Endothelial cell of umbilical vein (primary cell): ENCODE results near the gene PLXNB2. TPM values are rescaled to one million over a fixed set of nuclear protein-coding genes. Genes with fewer than 3 reads are reported as not detected.

Source experiments
- BruUV-seq: library from RNA; stranded (reverse); fragments of 400-500 nt; replicated peaks from 2 replicates; lab custom pipeline; 2021; lab: Mats Ljungman, UMichigan
- CTCF ChIA-PET: fragments of 300-600, 350-600 bp; sonication (Branson Sonifier 250); formaldehyde crosslinking; loops from one replicate; lab custom pipeline; 2021; ENCODE audit warnings: antibody characterized with exemption, inconsistent platforms; lab: Charles Lee
- POLR2A ChIA-PET: fragments of 300-600, 350-600 bp; sonication (Branson Sonifier 250); formaldehyde crosslinking; loops from one replicate; lab custom pipeline; 2021; ENCODE audit warnings: antibody characterized with exemption, inconsistent platforms; lab: Charles Lee
- DNase-seq: peaks from one replicate; pipeline ENCODE4 v3.0.0-alpha.2; 2011; ENCODE audit warnings: low read depth, low spot score
- FAIRE-seq: peaks from 2 replicates; lab custom pipeline; 2011; peaks lifted over from hg19 to GRCh38; lab: Jason Lieb, UNC
- H2AFZ ChIP-seq: 2 replicates; pipeline ENCODE4 v1.6.0; 2012; ENCODE audit warnings: low read depth, low read length, control low read depth, inconsistent platforms
- H3K27ac ChIP-seq: 2 replicates; pipeline ENCODE4 v1.5.1; 2011; ENCODE audit warnings: low read depth, mild to moderate bottlenecking, control low read depth, low read length, moderate library complexity; ENCODE audit not compliant: insufficient read depth
- H3K27me3 ChIP-seq, 2 experiments: 2 replicates each; pipeline versions ENCODE4 v1.6.0 to v1.6.1; 2011; ENCODE audit warnings: low read length in 2 of 2, mixed read lengths in 1 of 2; ENCODE audit not compliant: control insufficient read depth in 2 of 2, insufficient read depth in 2 of 2
- H3K36me3 ChIP-seq, 2 experiments: 2 replicates in 1 of 2; 3 replicates in 1 of 2; pipeline ENCODE4 v1.5.1; 2011; ENCODE audit warnings: low read length in 2 of 2, mild to moderate bottlenecking in 1 of 2, moderate library complexity in 1 of 2; ENCODE audit not compliant: control insufficient read depth in 2 of 2, insufficient read depth in 2 of 2; ENCODE audit errors: extremely low read depth in 1 of 2
- H3K4me1 ChIP-seq: 3 replicates; pipeline ENCODE4 v1.5.1; 2011; ENCODE audit warnings: mild to moderate bottlenecking, low read length; ENCODE audit not compliant: control insufficient read depth, insufficient read depth; ENCODE audit errors: extremely low read depth
- H3K4me2 ChIP-seq: 2 replicates; pipeline ENCODE4 v1.6.1; 2011; ENCODE audit warnings: low read length, control low read depth, mixed read lengths; ENCODE audit not compliant: insufficient read depth
- H3K4me3 ChIP-seq, 3 experiments: fragments of 200-600 bp in 1 of 3; sonication (generic), shearing (Covaris generic) in 1 of 3; replicated peaks in 1 of 3; 2 replicates each; pipeline ENCODE4 v1.5.1; 2011 to 2016; ENCODE audit warnings: control low read depth in 3 of 3, low read length in 3 of 3, mild to moderate bottlenecking in 2 of 3, inconsistent platforms in 1 of 3, low read depth in 1 of 3, moderate library complexity in 1 of 3; ENCODE audit not compliant: insufficient read depth in 1 of 3
- H3K79me2 ChIP-seq: 2 replicates; pipeline ENCODE4 v1.6.0; 2012; ENCODE audit warnings: low read length, inconsistent platforms; ENCODE audit not compliant: control insufficient read depth, insufficient read depth
- H3K9ac ChIP-seq: replicated peaks from 2 replicates; pipeline ENCODE3; 2011; ENCODE audit warnings: low read length, control low read depth; ENCODE audit not compliant: insufficient read depth; ENCODE audit errors: extremely low read depth
- H3K9me1 ChIP-seq: replicated peaks from 3 replicates; pipeline ENCODE4 v1.6.0; 2011; ENCODE audit warnings: mild to moderate bottlenecking, low read length; ENCODE audit not compliant: control insufficient read depth, insufficient read depth; ENCODE audit errors: extremely low read depth
- H3K9me3 ChIP-seq: replicated peaks from 2 replicates; pipeline ENCODE4 v1.5.1; 2012; ENCODE audit warnings: low read length, inconsistent platforms; ENCODE audit not compliant: control insufficient read depth, insufficient read depth
- H4K20me1 ChIP-seq: replicated peaks from 2 replicates; pipeline ENCODE3; 2011; ENCODE audit warnings: mild to moderate bottlenecking, low read length; ENCODE audit not compliant: control insufficient read depth, insufficient read depth; ENCODE audit errors: extremely low read depth
- EZH2 ChIP-seq: IDR thresholded peaks from 2 replicates; pipeline ENCODE4 v1.6.1; 2012; ENCODE audit warnings: borderline replicate concordance, low read depth, mild to moderate bottlenecking, moderate library complexity, low read length, inconsistent platforms; ENCODE audit not compliant: severe bottlenecking
- FOS ChIP-seq: IDR thresholded peaks from 2 replicates; pipeline ENCODE4 v1.6.1; 2011; ENCODE audit warnings: mild to moderate bottlenecking, low read length, moderate library complexity, borderline replicate concordance; ENCODE audit not compliant: insufficient read depth
- GATA2 ChIP-seq: IDR thresholded peaks from 2 replicates; pipeline ENCODE4 v1.7.0; 2011; ENCODE audit warnings: low read depth, mild to moderate bottlenecking, moderate library complexity, mixed read lengths, low read length; ENCODE audit not compliant: insufficient read length, insufficient read depth
- MAX ChIP-seq: IDR thresholded peaks from 2 replicates; pipeline ENCODE4 v1.6.1; 2011; ENCODE audit not compliant: insufficient read depth, insufficient read length
- MYC ChIP-seq: IDR thresholded peaks from one replicate; pipeline ENCODE4 v1.6.1; 2011; ENCODE audit warnings: mild to moderate bottlenecking, low read depth, low read length
- POLR2A ChIP-seq: IDR thresholded peaks from 2 replicates; pipeline ENCODE4 v1.6.1; 2012; ENCODE audit warnings: low read depth, mild to moderate bottlenecking, control low read depth, low read length
- POLR2AphosphoS5 ChIP-seq: IDR thresholded peaks from 2 replicates; pipeline ENCODE4 v1.6.1; 2012; ENCODE audit warnings: low read depth, mild to moderate bottlenecking, control low read depth, low read length, moderate library complexity; ENCODE audit not compliant: insufficient read depth
- dilution Hi-C: fragments of 300-500 bp; cut with MboI; formaldehyde crosslinking; loops from one replicate; pipeline ENCODE4 v1.15.0; 2019; ENCODE audit warnings: low sequenced_read_pairs; ENCODE audit not compliant: extremely low pct_ligation_motif_present
- intact Hi-C: fragments of 100-400 bp; cut with micrococcal nuclease; formaldehyde crosslinking; loops from one replicate; pipeline ENCODE4 v1.10.0; 2022
- polyA plus RNA-seq, 4 experiments: library from polyadenylated mRNA; depleted of rRNA in 3 of 4; stranded (reverse) in 3 of 4; unstranded in 1 of 4; fragments of >200 nt; gene quantifications; 2 replicates each; pipeline versions ENCODE4 v1.2.1 to v1.2.3, GENCODE V29; 2011 to 2012; ENCODE audit warnings: missing spikeins in 1 of 4
- total RNA-seq: library from RNA; stranded (reverse); gene quantifications from 2 replicates; pipeline ENCODE4 v1.2.3, GENCODE V29; 2021
- TF ChIP-seq, protein P1 (sequence below), 2 donors: IDR thresholded peaks; 1 replicate in 1 of 2; 2 replicates in 1 of 2; pipeline ENCODE4 v1.5.1; 2011; ENCODE audit warnings: low read length in 2 of 2, mild to moderate bottlenecking in 2 of 2, moderate library complexity in 2 of 2, control low read depth in 1 of 2, inconsistent platforms in 1 of 2, low read depth in 1 of 2; ENCODE audit not compliant: insufficient read depth in 1 of 2; ENCODE audit errors: extremely low read depth in 1 of 2

Gene PLXNB2
- total and polyA plus RNA-seq, 2 donors (not counting 3 experiments of a cell fraction or from before 2014, with no cell fraction given): 82.3 to 139 TPM

GRCh38 chr22:50264946-50265669 lies 42.3 kb downstream of the PLXNB2 start:
- dilution Hi-C loops: no loop called here
- Histone ChIP-seq H3K4me3 (no peak overlapping the region), H4K20me1 (no peaks in the 10 kb centered on the region), H3K4me2 (no peak overlapping the region), H3K27ac (no peak overlapping the region), H3K9me3 (no peaks in the 10 kb centered on the region), H3K9ac (no peak overlapping the region), H3K27me3 (no peaks in the 10 kb centered on the region), H3K9me1 (no peaks in the 10 kb centered on the region), H2AFZ (no peak overlapping the region), H3K79me2 (peaks cover 7% of the 10 kb centered on the region), H3K36me3 (peaks cover 0 to 4% of the 10 kb centered on the region in 2 experiments), H3K4me1 (peaks cover 9% of the 10 kb centered on the region)
- ChIA-PET CTCF (interaction anchor here (4.7 kb wide), 1 partner anchor 13 kb away, joined by 40 read pairs; the partner anchor contains the start of gene HDAC10), POLR2A (no interaction called here)
- FAIRE-seq (no peak), DNase-seq (no peak)
- TF ChIP-seq MAX (no peak), POLR2A (no peak), FOS (no peak), MYC (no peak), EZH2 (no peak)
- no TSS peak for BruUV-seq
- intact Hi-C loops: no loop called here

GRCh38 chr22:50264104-50264745 lies 43.2 kb downstream of the PLXNB2 start:
- intact Hi-C loops: no loop called here
- H3K4me3 ChIP-seq: no peak overlapping the region
- no peaks in the 10 kb centered on the region for H3K9me3 ChIP-seq
- peaks cover 0 to 4% of the 10 kb centered on the region in 2 experiments for H3K36me3 ChIP-seq
- no peak overlapping the region for H3K27ac ChIP-seq
- peaks cover 11% of the 10 kb centered on the region for H3K4me1 ChIP-seq
- TF ChIP-seq EZH2: no peak
- TF ChIP-seq MYC: no peak
- TF ChIP-seq POLR2AphosphoS5: no peak
- TF ChIP-seq, protein P1, sequence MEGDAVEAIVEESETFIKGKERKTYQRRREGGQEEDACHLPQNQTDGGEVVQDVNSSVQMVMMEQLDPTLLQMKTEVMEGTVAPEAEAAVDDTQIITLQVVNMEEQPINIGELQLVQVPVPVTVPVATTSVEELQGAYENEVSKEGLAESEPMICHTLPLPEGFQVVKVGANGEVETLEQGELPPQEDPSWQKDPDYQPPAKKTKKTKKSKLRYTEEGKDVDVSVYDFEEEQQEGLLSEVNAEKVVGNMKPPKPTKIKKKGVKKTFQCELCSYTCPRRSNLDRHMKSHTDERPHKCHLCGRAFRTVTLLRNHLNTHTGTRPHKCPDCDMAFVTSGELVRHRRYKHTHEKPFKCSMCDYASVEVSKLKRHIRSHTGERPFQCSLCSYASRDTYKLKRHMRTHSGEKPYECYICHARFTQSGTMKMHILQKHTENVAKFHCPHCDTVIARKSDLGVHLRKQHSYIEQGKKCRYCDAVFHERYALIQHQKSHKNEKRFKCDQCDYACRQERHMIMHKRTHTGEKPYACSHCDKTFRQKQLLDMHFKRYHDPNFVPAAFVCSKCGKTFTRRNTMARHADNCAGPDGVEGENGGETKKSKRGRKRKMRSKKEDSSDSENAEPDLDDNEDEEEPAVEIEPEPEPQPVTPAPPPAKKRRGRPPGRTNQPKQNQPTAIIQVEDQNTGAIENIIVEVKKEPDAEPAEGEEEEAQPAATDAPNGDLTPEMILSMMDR (IDR thresholded peaks at IDR 0.05; ENCODE audit: extremely low read depth in 1 of 2, insufficient read depth in 1 of 2, low read depth in 1 of 2, low read length in 2 of 2): no peak
- no peak for TF ChIP-seq POLR2A
- no peak for TF ChIP-seq MAX
- no peak for TF ChIP-seq FOS
- no peak for TF ChIP-seq GATA2
- H3K79me2 ChIP-seq: peaks cover 12% of the 10 kb centered on the region
- H4K20me1 ChIP-seq: no peaks in the 10 kb centered on the region
- ChIA-PET CTCF (interaction anchor here (1.5 to 4.9 kb wide), 2 partner anchors 13 to 62 kb away, joined by 3 to 41 read pairs; partner anchors contain the start of gene HDAC10), POLR2A (no interaction called here)
- no peak overlapping the region for H3K4me2 ChIP-seq
- no peak for FAIRE-seq
- no peak overlapping the region for H2AFZ ChIP-seq
- no peak for DNase-seq
- H3K9ac ChIP-seq: no peak overlapping the region
- H3K9me1 ChIP-seq: no peaks in the 10 kb centered on the region
- no peaks in the 10 kb centered on the region for H3K27me3 ChIP-seq
- dilution Hi-C loops: no loop called here
- no TSS peak for BruUV-seq
